HG02623 (cell line): ENCODE measurements around the gene AZI2.

ENCODE experiments used
- ATAC-seq: cut with Tn5 transposase; IDR thresholded peaks from one replicate; pipeline ENCODE4 v1.9.1; 2021; ENCODE audit warnings: moderate library complexity; ENCODE audit not compliant: unreplicated experiment

Gene AZI2

GRCh38 chr3:28301688-28302087 lies 46.9 kb downstream of the AZI2 start:
- no peak for ATAC-seq

- no peak for ATAC-seq
These were observed 48.2 kb downstream of the AZI2 start for GRCh38 chr3:28300345-28300962.

GRCh38 chr3:28299705-28300104 lies 48.9 kb downstream of the AZI2 start:
- no peak for ATAC-seq

- ATAC-seq: peak; percentile 50
These were observed 52.6 kb downstream of the AZI2 start for GRCh38 chr3:28295898-28296490.

- ATAC-seq: no peak
These were observed 53.8 kb downstream of the AZI2 start for GRCh38 chr3:28294667-28295413.

GRCh38 chr3:28292622-28293021 lies 56.0 kb downstream of the AZI2 start:
- no peak for ATAC-seq

DNA sequence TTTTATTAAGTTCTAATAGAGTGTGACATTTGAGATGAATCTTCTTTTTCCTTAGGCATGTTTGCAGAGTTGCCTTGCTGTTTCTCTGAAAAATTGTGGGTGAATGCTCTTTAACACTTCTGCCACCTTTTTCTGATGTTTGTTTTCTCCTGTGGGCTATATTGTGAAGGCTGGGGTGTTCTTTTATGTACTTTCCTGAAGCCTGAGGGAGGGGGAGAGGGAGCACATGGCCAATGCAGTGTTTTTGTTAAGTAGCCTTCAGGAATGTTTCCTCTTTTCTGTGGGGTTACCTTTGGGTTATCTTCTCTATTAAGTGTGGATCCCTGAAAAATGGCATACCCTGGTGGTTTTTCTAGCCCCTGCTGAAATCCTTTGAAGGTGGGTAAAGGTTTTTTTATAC lies 57.0 kb downstream of the AZI2 start:
- no peak for ATAC-seq

- no peak for ATAC-seq
These were observed 57.7 kb downstream of the AZI2 start for GRCh38 chr3:28290863-28291300.

- no peak for ATAC-seq
These were observed 61.6 kb downstream of the AZI2 start for GRCh38 chr3:28287046-28287445.

- ATAC-seq: peak; percentile 91
These were observed 62.0 kb downstream of the AZI2 start for GRCh38 chr3:28286595-28286994.

GRCh38 chr3:28280781-28281180 lies 67.8 kb downstream of the AZI2 start:
- no peak for ATAC-seq

GRCh38 chr3:28279770-28280169 lies 68.9 kb downstream of the AZI2 start:
- ATAC-seq: no peak

DNA sequence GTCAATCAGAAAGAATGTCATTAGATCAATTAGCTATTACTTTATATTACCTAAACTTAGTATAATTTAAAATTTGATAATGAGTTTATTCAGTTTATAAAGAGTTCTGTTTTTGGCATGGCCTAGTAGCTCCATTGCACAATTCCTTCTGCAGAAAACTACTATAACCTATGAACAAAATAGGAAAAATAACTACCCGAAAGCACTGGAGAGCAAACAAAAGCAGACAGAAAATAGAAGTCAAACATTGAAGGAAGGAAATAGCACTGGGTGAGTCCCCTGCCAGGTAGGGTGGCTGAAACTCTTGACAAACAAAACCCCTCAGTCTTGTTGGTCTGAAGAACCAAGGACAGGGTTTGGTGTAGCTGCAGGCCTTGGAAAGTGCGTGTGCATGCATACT lies 69.7 kb downstream of the AZI2 start:
- no peak for ATAC-seq

DNA sequence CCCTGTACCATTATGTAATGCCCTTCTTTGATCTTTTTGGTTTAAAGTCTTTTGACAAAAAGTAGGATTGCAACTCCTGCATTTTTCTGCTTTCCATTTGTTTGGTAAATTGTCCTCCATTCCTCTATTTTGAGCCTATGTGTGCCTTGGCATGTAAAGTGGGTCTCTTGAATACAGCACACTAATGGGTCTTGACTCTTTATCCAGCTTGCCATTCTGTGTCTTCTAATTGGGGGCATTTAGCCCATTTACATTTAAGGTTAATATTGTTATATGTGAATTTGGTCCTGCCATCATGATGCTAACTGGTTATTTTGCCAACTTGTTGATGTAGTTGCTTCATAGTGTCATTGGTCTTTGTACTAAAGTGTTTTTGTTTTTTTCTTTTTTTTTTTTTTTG lies 74.8 kb downstream of the AZI2 start:
- no peak for ATAC-seq
